Kidney tubule cell (primary cell): Measurements from ENCODE around the gene ASL.
"Not testable (repeated sequence)": the region's sequence is repeated elsewhere in the genome, so short reads cannot be mapped to it uniquely, and the experiment has no call there.

ENCODE experiments used
- DNase-seq: peaks from one replicate; pipeline ENCODE4 v3.0.0-alpha.2; 2018; ENCODE audit warnings: low spot score

Gene ASL

GRCh38 chr7:66119245-66119850, 43.7 kb downstream of the ASL start:
- no peak for DNase-seq

- DNase-seq, result no peak
These were observed 47.5 kb downstream of the ASL start for GRCh38 chr7:66123175-66123528.

GRCh38 chr7:66124569-66124861, 48.9 kb downstream of the ASL start:
- DNase-seq, result not testable (repeated sequence)

GRCh38 chr7:66125052-66125694, 49.6 kb downstream of the ASL start:
- no peak for DNase-seq

GRCh38 chr7:66125781-66126352, 50.2 kb downstream of the ASL start:
- peak; percentile 22 for DNase-seq

- DNase-seq, result not testable (repeated sequence)
These were observed 51.6 kb downstream of the ASL start for GRCh38 chr7:66127172-66127571.

- DNase-seq, result peak; percentile 54
These were observed 63.6 kb downstream of the ASL start for GRCh38 chr7:66138994-66139752.

- DNase-seq, result peak; percentile 48
These were observed 65.3 kb downstream of the ASL start for GRCh38 chr7:66140924-66141323.

GRCh38 chr7:66142334-66142733, 66.7 kb downstream of the ASL start:
- DNase-seq, result no peak

GRCh38 chr7:66142996-66143395, 67.4 kb downstream of the ASL start:
- DNase-seq, result no peak
